ENCODE measurements around the gene THRAP3. TPM values are rescaled to one million over a fixed set of nuclear protein-coding genes. Genes with fewer than 3 reads are reported as not detected.

THRAP3 gene
- total and polyA plus RNA-seq, 9 of the 15 experiments (the other 6 are each of a cell fraction or from before 2014, with no cell fraction given) = 66.2 to 135 (median 113) TPM

DNA sequence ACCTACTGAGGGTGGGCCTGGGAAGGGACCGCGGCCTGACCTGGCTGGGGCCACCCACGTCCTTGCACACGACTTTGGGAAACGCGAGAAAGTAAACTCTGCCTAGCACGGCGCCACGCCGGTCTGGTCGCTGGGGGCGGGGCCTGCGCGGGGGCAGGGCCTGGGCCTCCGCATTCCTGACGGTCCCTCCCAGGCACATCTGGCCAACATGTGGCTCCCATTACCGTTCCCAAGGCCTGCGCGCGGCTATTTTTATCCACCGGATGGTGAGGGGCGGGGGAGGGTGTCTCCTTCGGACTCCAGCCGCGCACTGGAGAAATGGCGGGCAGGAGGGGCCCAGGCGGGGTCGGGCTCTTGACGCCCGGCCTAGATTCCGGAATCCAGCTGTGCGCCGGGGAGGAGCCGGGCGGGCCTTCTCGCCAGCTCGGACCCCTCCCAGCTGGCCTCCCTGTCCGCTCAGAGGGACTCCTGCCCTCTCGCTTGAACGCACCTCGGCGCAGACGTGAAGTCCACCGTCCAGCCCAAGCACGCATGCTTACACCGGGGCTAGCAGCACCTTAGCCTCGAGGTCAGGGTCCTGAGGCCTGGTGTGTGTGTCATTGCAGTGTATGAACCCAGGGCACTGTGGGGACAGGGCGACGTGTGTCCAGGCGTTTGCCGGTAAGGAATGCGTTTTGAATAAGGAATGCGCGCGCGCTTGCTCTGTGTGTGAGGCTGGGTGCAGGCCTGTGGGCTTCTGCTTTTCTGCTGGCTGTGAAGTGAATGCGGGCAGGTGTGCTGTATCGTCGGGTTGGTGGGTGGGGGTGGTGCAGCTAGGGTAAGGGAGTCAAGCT lies 97.1 kb downstream of the THRAP3 start (continued):
- TF ChIP-seq ZNF76 (CRISPR knock-in tag; IDR thresholded peaks at IDR 0.05; ENCODE audit: borderline replicate concordance) = peak; percentile 76; the same call in 1 of the 2 replicates
- no peak for TF ChIP-seq MAFF (IDR thresholded peaks at IDR 0.05; ENCODE audit: low read length)

DNA sequence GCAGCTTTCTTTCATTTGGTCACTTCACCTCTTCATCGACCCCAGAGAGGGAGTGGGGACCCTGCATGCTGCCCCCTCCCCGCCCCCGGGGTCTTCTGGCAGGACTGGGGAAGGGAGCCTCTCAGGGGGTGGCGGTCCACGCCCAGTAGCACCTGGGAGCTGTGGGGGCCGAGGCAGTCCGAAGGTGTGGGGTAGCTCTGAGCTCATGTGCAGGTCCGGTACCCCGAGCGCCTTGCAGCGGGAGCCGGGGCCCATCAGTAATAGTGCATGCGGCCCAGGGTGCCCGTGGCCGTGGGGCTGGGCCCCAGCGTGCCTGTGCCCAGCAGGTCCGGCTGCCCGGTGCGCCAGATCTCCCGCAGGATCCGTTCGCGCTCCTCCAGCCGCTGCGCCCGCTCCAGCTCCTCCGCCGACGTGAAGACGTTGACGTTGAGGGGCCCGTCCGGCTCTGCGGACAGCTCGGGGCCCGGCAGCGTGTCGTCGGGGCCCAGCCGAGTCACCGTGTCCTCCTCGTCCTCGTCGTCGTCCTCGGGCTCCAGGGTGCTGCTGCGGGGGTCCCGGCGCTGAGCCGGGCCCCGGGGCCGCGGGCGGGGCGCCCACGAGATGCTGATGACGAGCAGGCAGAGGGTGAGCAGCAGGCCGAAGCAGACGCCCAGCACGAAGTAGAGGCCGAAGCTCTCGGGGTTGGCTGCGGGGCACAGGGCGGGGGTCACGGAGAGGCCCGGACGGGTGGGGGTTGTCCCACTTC lies 98.0 kb downstream of the THRAP3 start:
- POLR2A ChIA-PET = interaction anchor here (0.5 to 2.9 kb wide), 11 partner anchors 10 to 496 kb away, joined by 3 to 19 read pairs (median 3); no protein-coding TSS in a partner anchor
- Histone ChIP-seq H3K4me3 (peak overlapping the region; percentile 61), H3K27me3 (ENCODE audit: control insufficient read depth in 2 of 2, insufficient read depth in 2 of 2, low read length in 2 of 2) (no peaks in the 10 kb centered on the region), H3K27ac (ENCODE audit: extremely low read depth, low read depth, low read length) (peak overlapping the region; percentile 90; the same call in 2 of the 3 replicates), H3K4me2 (ENCODE audit: insufficient read depth, low read length) (peak overlapping the region; percentile 88), H3K9me3 (replicated peaks; ENCODE audit: control insufficient read depth, insufficient read depth, low read depth, low read length) (no peaks in the 10 kb centered on the region), H3K4me1 (replicated peaks in 1 of 2; ENCODE audit: control insufficient read depth in 2 of 2, insufficient read depth in 2 of 2, low read length in 2 of 2) (peaks cover 36 to 59% of the 10 kb centered on the region in 2 experiments), H3K36me3 (ENCODE audit: control insufficient read depth, insufficient read depth, low read length) (peaks cover 4% of the 10 kb centered on the region; the same call in 1 of the 3 replicates), H4K20me1 (replicated peaks; ENCODE audit: control insufficient read depth, insufficient read depth, low read length) (no peaks in the 10 kb centered on the region), H3K79me2 (ENCODE audit: control insufficient read depth, insufficient read depth, low read length) (peaks cover 18% of the 10 kb centered on the region; the same call in 2 of the 3 replicates), H3K9ac (ENCODE audit: insufficient read depth in 1 of 2, low read depth in 2 of 2, low read length in 2 of 2) (peak overlapping the region; percentile 70 to 94), H3K9me1 (ENCODE audit: control insufficient read depth, insufficient read depth, low read length) (no peaks in the 10 kb centered on the region), H2AFZ (ENCODE audit: low read depth, low read length) (no peak overlapping the region)
- no TSS peak for BruUV-seq (replicated peaks)
- FAIRE-seq (no peak), ATAC-seq (no peak), DNase-seq (ENCODE audit: extremely low read depth in 1 of 4, low spot score in 3 of 4) (no peak)
- CTCF ChIA-PET (ENCODE audit: low intra/inter-chr PET ratio) = no interaction called here
- WGBS (ENCODE audit: insufficient coverage, low coverage, missing lambda C conversion rate) = 86% methylated on average over 38 of the region's 67 CpGs
- in situ Hi-C loops (cut with MboI) = no loop called here
- intact Hi-C loops (cut with micrococcal nuclease) = loop anchor here (5.0 to 10.0 kb wide), 2 partner anchors 65 to 437 kb away; partner anchors contain the start of genes AGO1 and STK40
- no peak for TF ChIP-seq SMC3 (conservative IDR thresholded peaks at IDR 0.05; ENCODE audit: insufficient read depth, low read depth, low read length)
- no peak for TF ChIP-seq IFI16 (CRISPR knock-in tag; IDR thresholded peaks at IDR 0.05)
- no peak for TF ChIP-seq GABPB1 (CRISPR knock-in tag; IDR thresholded peaks at IDR 0.05)
- TF ChIP-seq, protein P1, sequence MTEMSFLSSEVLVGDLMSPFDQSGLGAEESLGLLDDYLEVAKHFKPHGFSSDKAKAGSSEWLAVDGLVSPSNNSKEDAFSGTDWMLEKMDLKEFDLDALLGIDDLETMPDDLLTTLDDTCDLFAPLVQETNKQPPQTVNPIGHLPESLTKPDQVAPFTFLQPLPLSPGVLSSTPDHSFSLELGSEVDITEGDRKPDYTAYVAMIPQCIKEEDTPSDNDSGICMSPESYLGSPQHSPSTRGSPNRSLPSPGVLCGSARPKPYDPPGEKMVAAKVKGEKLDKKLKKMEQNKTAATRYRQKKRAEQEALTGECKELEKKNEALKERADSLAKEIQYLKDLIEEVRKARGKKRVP (CRISPR knock-in tag; IDR thresholded peaks at IDR 0.05) = no peak
- TF ChIP-seq, protein P2, sequence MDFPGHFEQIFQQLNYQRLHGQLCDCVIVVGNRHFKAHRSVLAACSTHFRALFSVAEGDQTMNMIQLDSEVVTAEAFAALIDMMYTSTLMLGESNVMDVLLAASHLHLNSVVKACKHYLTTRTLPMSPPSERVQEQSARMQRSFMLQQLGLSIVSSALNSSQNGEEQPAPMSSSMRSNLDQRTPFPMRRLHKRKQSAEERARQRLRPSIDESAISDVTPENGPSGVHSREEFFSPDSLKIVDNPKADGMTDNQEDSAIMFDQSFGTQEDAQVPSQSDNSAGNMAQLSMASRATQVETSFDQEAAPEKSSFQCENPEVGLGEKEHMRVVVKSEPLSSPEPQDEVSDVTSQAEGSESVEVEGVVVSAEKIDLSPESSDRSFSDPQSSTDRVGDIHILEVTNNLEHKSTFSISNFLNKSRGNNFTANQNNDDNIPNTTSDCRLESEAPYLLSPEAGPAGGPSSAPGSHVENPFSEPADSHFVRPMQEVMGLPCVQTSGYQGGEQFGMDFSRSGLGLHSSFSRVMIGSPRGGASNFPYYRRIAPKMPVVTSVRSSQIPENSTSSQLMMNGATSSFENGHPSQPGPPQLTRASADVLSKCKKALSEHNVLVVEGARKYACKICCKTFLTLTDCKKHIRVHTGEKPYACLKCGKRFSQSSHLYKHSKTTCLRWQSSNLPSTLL (IDR thresholded peaks at IDR 0.05) = no peak
- no peak for TF ChIP-seq CBX1 (IDR thresholded peaks at IDR 0.05; ENCODE audit: low read depth)
- TF ChIP-seq ZBTB7A (IDR thresholded peaks at IDR 0.05; ENCODE audit: borderline replicate concordance, control insufficient read depth, low read depth, low read length) = 0 out of 2 replicates have a peak, but pooled peaks have one; percentile 4
- no peak for TF ChIP-seq HNRNPLL (IDR thresholded peaks at IDR 0.05; ENCODE audit: low read depth, low read length, poor library complexity, severe bottlenecking)
- no peak for TF ChIP-seq NR1H2 (CRISPR knock-in tag; IDR thresholded peaks at IDR 0.05)
- TF ChIP-seq HMG20A (CRISPR knock-in tag; conservative IDR thresholded peaks at IDR 0.05) = no peak
- TF ChIP-seq CREB1 (IDR thresholded peaks at IDR 0.05) = no peak
- TF ChIP-seq CREB1 (CRISPR knock-in tag; IDR thresholded peaks at IDR 0.05) = no peak
- TF ChIP-seq NEUROD1 (IDR thresholded peaks at IDR 0.05; ENCODE audit: borderline replicate concordance, low read depth, low read length, partially characterized antibody) = no peak
- no peak for TF ChIP-seq MYNN (IDR thresholded peaks at IDR 0.05)
- TF ChIP-seq MYNN (CRISPR knock-in tag; IDR thresholded peaks at IDR 0.05) = no peak

Data from K562 (cell line).